ENCODE data around the gene KREMEN1.
"Not testable (repeated sequence)": the region's sequence is repeated elsewhere in the genome, so short reads cannot be mapped to it uniquely, and the experiment has no call there.

KREMEN1 gene

DNA sequence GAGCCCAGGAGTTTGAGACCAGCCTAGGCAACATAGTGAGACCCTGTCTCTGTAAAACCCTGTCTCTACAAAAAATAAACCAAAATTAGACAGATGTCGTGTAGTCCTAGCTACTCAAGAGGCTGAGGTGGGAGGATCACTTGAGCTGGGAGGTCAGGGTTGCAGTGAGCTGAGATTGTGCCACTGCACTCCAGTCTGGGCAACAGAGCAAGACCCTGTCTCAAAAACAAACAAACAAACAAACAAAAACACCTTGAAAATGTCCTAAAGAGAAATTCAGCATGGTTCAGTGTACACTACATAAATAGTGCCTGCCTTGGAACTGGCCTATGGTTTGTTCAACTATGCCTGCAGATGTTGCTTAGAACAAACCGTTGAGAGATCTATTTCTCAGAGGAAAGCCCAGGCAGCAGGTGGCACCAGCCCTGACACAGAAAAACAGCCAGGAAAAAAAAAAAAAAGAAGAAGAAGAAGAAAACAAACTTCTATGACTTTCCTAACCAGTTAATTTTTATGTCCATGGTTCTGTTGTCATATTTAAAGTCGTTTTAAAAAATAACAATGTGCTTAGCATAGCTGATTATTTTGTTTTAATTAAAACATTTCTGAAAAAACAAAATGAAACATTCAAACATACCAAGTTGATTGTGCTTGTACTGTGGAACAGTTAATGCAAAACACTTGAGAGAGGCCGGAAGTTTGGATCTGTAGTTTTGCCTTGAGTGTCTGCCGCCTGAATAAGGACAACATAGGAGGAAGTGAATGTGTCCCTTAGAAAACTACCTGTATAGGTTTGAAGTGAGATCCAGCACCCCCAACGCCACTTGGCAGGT, 5.4 kb downstream of the KREMEN1 start:
- DNase-seq (ENCODE audit: low read depth in 2 of 2) = no peak

DNA sequence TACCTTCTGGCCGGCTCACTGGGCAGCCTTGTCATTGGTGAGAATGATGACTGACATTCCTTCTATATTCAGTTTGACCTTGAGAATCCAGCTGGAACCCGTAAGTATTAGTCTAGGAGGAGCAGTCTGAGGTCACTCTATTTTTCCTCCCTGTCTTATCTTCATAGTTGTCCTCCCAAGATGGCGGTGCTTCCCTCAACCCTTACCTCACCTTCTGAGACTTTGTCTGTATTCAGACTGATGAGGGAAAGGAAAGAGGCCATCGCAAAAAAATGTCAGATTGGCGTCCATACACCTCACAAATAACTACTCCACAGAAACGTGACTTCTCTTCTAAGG, 6.0 kb downstream of the KREMEN1 start:
- DNase-seq (ENCODE audit: low read depth in 2 of 2) = no peak

DNA sequence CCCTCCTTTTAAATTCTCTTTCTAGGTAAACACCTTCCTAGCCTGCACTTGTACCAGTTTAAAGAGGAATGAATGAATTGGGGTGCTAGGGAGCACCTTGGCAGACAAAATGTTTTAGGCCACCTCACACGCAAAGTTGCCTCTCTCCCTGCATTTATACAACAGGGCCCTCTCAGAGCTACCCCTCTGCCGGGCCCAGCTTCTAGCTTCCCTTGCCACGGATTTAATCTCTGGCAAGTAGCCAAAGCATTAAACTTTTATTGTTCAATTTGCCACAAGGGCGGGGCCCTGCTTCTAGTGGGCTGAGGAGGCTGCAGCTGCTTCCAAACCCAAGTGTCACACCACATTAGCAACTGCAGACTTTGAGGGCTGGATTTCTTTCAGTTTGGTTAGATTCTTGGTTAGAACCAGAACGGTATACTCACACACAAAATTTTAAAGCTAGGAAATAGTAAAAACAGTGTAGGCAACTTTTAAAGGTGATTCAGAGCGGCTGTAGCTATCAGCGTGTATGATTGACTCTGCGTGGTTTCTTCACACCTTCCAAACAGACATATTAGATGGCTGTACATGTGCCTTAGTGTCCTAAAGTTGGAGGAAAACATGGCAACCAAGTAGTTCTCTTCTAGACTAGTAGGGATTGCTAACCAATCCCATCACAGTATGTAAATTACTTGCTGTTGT, 6.5 kb downstream of the KREMEN1 start:
- no peak for DNase-seq (ENCODE audit: low read depth in 2 of 2)

DNA sequence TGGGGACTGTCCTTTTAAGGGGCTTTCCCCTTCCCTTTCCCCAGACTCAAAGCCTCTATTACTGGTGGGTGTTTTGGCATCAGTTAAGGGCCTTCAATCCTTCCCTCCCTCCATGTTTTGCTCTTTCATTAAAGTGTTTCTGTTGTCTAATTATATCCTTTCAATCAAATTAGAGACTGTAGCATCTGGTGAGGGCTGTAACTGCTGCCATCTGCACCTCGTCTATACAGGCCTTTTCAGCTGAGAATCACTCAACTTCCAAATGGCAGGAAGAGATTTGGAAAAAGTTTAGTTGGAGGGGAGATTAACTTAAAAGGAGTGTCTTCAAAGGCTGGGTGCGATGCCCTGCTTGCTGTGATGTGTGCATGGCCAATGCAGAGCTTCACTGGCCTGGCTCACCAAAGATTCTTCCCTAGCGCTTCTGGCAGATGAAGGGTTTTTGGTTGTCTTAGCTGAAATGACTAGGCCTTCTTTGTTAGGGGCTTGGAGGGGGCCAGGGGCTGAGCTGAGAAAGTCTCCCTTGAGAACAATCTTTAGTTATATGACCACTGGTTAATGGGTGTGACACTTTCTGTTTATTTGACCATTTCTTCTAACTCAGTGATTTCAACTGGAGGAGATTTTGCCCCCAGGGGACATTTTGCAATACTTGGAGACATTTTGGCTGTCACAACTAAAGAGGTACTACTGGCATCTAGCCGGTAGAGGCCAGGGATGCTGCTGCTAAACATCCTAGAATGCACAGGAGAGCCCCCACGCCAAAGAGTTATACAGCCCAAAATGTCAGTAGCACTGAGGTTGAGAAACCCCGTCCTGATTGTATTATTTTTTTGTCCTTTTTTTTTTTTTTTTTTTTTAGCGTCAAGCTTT, 7.5 kb downstream of the KREMEN1 start:
- DNase-seq (ENCODE audit: low read depth in 2 of 2) = no peak

DNA sequence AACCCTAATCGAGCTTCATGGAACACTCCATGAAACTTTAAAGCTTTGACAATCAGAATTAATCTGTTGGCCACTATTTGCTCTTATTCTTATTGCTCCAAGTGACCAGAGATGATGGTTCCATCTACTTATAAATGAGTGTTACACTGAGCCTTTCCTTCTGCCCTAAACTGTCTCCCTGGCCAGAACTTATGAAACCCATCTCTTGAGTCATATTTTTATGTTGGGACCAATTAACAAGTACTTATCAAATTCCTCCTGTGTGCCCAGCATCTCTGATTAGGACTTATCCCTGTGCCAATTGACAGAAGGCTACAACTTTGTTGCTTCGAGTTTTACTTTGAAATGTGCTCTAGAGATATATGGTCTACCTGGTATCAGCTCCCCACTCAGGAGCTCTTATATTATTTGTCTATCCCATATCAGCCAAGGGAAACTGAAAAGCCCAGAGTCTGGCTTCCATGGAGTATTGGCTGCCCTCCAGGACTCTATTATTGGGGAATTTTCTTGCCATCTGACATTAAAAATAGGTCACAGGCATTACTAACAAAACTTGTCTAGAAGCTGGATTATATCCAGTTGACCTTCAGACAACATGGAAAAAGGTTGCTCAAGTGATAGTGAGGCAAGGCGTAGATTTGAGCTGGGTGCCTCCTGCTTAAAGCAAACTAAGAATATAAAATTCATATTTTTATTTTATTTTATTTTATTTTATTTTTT, 8.8 kb downstream of the KREMEN1 start:
- no peak for DNase-seq (ENCODE audit: low read depth in 2 of 2)

DNA sequence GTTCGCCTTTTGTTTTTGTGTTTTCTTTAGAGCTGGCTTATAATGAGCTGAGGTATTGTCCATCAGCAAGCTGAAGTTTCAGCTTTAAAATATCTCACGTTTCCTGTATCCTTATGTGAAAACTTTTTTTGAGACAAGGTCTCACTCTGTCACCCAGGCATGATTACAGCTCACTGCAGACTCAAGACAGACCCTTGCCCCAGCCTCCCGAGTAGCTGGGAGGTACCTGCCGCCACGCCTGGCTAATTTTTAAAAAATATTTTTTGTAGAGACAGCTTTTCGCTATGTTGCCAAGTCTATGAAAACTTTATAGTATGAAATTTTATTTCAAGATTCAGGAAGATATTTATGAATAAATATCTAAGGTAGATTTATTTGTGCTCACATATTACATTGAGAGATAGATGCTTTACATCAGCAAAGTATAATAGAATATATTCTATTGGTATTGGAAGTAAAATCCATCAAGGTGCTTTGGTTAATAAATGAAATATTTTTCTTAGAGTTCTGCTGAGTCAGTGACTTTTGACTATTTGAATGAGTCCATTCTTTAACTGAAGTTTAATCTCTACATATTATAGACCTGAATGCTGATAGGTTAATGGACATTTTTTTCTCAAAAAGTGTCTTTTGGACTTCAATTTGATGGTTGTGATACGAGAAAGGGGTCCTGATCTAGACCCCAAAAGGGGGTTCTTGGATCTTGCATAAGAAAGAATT, 10.2 kb downstream of the KREMEN1 start:
- DNase-seq (ENCODE audit: low read depth in 2 of 2) = no peak

DNA sequence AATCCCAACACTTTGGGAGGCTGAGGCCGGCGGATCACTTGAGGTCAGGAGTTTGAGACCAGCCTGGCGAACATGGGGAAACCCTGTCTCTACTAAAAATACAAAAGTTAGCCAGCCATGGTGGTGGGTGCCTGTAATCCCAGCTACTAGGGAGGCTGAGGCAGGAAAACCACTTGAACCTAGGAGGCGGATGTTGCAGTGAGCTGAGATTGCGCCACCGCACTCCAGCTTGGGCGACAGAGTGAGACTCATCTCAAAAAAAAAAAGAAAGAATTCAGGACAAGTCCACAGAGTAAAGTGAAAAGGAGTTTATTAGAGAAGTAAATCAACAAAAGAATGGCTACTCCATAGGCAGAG, 10.7 kb downstream of the KREMEN1 start:
- not testable (repeated sequence) for DNase-seq (ENCODE audit: low read depth in 2 of 2)

DNA sequence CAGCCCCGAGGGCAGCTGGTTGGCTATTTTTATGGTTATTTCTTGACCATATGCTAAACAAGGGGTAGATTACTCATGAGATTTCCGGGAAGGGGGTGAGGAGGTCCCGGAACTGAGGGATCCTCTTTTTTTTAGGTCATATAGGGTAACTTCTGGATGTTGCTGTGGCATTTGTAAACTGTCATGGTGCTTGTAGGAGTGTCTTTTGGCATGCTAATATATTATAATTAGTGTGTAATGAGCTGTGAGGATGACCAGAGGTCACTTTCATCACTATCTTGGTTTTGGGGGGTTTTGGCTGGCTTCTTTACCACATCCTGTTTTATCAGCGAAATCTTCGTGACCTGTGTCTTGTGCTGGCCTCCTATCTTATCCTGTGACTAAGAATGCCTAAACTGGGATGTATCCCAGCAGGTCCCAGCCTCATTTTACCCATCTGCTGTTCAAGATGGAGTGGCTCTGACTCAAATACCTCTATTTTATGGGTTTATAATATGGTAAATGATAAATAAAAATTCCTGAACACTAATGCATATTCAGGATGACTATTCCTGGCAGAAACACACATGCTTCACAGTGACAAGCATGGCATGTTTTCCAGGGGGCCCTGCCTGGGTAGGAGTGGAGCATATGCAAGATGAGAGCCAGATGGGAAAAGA, 11.2 kb downstream of the KREMEN1 start:
- DNase-seq (ENCODE audit: low read depth in 2 of 2) = no peak

DNA sequence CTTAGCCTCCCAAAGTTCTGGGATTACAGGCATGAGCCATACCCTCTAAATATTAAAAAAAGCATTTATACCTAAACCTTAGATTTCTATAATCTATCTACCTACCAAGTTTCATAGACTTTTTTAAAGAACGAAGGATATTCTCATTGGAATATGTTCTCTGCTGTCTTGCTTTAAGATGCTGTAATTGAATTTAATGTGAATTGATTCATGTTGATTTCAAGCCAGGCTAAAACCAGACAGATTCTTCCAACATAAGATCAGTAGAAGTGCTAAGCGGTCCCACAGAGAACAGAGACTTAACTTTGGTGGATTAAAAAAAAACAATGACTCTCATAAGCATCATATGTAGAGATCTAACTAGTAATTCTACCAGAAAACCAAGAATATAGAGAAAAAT, 14.2 kb downstream of the KREMEN1 start:
- DNase-seq (ENCODE audit: low read depth in 2 of 2) = no peak

DNA sequence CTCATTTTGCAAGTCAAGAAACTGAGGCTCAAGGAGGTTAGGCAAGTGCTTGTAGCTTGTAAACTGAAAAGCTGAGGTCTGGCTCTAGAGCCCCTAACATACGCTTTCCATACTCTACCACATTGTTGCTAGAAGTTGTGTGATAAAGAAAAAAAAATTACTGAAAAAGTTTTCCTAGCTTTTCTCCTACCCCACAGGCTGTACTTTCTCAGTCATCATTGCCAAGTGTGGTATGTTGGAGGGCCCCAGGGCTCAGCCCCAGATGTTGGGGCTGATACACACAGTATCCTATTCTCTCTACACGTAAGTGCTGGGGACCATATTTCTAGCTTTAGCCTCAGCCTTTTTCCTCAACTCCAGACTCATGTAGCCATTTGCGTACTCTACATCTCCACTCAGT, 16.0 kb downstream of the KREMEN1 start:
- DNase-seq (ENCODE audit: low read depth in 2 of 2) = no peak

DNA sequence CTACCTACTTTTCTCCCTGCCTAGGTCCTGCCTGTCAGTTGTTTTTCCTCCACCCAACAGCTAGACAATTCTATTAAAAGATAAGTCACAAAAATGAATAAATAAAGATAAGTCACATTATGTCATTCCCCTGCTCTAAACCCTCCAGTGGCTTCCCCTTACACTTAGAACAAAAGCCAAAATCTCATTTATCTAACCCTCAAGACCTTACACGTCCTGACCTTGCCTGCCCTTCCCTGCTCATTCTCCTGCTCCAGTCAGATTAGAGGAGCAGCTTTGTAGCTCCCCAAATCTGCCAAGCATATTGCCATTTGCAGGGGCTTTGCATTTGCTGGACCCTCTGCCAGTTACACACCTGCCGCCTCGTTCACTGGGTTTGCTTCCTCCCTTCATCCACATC, 16.7 kb downstream of the KREMEN1 start:
- no peak for DNase-seq (ENCODE audit: low read depth in 2 of 2)

DNA sequence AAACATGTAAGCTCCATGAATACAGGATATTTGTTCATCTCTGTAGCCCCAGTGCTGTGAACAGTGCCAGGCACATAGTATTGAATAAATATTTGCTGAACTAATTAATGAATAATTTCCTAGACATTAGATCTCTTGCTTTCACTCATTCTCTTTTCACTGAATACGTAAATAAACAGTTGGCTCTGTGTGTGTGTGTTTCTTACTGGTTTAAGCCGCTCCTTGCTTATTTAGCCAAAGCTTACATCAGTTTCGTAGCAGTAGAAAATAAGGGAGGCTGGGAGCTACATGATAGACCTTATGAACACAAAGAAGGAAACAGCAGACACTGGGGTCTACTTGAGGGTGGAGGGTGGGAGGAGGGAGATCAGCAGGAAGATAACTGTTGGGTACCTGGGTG, 17.2 kb downstream of the KREMEN1 start:
- no peak for DNase-seq (ENCODE audit: low read depth in 2 of 2)

DNA sequence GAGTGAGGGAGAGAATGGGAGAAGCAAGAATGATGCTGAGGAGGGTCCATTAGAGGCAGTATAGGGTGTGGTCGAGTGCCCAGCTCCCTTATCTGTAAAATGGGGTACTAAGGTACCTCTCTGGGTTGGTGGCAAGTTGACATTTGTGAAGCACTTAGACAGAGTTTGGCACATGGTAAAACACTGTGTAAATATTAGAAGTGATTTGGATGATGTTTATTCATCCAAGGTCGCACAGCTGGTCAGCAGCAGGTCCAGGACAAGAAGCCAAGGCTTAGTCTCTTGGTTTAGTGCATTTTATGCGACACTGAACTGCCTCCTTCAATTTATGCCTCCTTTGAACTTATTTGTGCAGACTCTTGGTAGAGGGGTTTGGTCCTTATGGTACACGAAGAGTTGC, 19.4 kb downstream of the KREMEN1 start:
- no peak for DNase-seq (ENCODE audit: low read depth in 2 of 2)

DNA sequence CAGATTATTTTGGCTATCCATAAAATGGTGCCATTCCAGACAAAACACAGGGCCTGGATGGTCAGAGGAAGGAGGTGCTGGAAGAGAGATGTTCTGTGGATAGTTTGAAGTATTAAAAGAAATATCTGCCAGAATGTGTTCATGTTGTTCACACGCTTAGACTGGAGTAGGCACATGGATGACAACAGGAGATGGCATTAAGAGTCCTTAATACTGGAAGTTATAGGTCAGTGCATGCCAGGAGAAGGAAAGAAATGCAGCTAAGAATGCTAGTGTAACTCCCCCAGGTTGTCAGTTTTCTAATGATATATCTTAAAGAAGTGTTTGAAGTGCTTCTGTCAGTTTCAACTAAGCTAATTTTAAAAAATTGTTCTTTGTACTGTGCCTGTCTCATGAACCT, 20.2 kb downstream of the KREMEN1 start:
- no peak for DNase-seq (ENCODE audit: low read depth in 2 of 2)

DNA sequence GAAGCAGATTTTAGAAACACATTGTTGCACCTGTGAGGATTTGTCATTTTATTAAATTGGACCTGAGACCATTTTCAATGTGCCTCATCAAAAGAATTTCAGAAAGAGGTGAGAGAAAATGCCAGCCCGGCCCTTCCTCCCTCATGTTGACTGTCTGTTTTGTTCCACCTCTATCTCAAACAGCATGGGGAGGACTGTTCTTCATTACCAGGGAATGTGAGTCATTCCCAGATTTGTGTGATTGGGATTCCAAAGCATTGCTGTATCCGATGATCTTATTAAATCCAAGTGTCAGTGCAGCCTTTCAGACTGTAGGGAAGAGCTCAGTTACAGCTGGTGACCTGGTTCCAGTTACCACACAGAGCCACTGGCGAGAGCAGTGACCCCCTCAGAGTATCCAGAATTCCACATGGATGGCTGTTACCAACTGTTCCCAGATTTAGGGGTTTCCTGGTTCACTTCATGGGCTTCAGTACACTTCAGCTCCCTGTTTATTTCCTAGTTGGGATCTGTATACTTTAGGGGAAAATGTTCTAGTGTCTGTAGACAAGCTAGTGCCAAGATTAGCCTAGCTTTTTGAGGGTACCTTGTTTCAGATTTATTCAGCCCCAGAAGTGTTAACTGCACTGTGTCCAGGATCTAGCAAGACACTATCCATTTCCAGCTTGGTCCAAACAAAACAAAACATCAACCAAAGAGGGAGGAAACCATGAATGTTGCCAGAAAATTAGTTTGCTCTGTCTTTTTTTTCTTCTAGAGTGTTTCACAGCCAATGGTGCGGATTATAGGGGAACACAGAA, 20.9 kb downstream of the KREMEN1 start:
- no peak for DNase-seq (ENCODE audit: low read depth in 2 of 2)

DNA sequence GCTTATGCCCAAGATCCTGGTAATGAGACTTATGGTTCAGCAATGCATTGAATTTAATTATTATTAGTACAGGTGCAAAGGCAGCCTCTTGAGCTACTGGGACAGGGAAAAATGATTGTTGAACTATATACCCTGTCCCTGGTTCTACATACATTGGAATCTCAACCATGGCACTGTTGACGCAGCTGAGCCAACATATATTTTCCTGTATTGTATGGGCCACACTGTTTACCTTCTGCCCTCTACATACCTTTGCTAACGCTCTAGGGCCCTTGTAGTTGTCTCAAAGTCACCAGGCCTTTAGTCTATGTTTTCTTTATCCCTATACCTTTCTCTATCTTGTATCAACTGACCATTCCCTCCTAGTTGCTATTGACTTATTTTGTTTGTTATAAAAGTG, 22.6 kb downstream of the KREMEN1 start:
- no peak for DNase-seq (ENCODE audit: low read depth in 2 of 2)

DNA sequence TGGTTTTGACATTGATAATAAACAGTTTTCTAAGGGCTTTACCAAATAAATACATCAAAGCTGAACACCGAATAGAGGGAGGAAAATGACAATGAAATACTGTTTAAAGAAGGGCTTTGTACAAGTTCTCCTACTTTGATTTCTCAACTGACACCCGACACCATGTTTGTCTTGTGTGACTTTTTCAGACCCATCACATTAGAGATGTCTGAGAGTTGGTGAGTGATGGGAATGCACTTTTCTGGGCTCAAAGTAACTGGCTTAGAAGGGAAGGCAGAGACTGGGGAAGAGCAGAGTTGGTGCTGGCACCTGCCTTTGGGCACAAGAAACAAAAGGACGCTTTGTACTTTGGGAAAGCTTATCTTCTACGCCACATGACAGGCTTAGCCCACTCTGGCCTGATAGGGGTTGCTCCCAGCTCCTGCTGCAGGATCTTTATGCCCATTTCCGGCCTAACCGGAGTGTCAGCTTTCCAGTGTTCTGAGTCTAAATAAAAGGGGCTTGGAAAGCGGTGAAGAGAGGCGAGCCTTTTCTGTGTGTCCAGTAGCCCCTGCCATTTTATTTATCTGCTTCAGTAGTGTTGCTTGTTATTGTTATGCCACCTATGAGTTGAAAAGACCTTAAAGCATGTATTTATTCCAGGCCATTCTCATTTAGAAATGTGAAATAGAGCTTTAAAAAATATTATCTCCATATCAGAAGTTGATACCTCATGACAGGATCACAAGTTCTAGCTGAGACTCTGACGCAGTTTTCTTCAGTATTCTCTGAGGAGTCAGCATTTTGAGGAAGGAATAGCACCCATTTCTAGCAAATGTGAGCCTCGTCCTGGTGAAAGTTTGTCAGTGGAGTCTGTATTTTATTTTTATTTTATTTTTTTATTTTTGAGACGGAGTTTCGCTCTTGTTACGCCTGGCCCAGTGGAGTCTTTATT, 24.2 kb downstream of the KREMEN1 start:
- DNase-seq (ENCODE audit: low read depth in 2 of 2) = no peak

DNA sequence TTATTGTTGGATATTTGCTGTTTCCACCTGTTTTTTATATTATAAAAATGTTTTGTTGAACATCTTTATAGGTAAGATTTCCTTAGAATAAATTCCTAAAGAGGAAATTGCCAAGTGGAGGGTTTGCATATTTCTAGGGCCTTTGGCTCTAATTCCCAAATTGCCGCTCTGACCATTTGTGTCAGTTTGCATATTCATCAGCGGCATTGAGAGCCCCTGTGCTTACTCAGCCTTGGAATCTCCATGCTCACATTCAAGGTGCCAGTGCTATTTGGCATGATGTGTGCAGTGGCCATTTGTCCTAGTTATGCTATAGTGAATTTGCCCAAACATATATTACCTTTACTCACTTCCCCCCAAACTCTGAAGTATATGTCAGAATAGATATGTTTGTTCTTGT, 25.5 kb downstream of the KREMEN1 start:
- DNase-seq (ENCODE audit: low read depth in 2 of 2) = no peak

DNA sequence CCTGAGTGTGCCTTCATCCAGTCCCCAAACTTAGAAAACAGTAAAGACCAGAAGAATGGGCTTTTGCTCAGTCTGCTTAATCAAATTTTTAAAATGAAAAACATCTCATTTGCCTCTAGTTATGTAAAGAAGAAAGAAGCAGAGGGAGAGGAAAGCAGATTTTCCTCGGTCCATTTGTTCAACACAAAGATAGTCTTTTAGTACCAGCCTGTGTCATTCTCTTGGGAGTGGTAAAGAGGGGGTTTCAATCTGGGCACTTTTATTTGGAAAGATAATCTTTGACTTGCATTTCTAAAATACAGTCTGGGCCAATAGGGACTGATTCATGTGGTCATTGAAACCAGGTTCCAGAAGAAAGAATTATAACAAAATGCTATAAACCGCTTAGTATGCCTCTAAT, 29.5 kb downstream of the KREMEN1 start:
- DNase-seq (ENCODE audit: low read depth in 2 of 2) = no peak
